DMS53 (cell line): ENCODE data around the gene OTOS.

Experiments
- DNase-seq: peaks from one replicate; lab custom pipeline; 2025; lab: John Stamatoyannopoulos, UW

Gene OTOS

GRCh38 chr2:240167588-240167880 lies 27.1 kb upstream of the OTOS start:
- no peak for DNase-seq

GRCh38 chr2:240166761-240167587 lies 26.5 kb upstream of the OTOS start:
- DNase-seq: no peak

GRCh38 chr2:240166191-240166590 lies 25.7 kb upstream of the OTOS start:
- DNase-seq: no peak

- DNase-seq: no peak
Observed at GRCh38 chr2:240165661-240166060, 25.2 kb upstream of the OTOS start.

GRCh38 chr2:240165034-240165433 lies 24.6 kb upstream of the OTOS start:
- no peak for DNase-seq

- DNase-seq: no peak
Observed at GRCh38 chr2:240164586-240164985, 24.1 kb upstream of the OTOS start.

GRCh38 chr2:240163844-240164574 lies 23.6 kb upstream of the OTOS start:
- no peak for DNase-seq

- no peak for DNase-seq
Observed at GRCh38 chr2:240162939-240163714, 22.7 kb upstream of the OTOS start.

- DNase-seq: no peak
Observed at GRCh38 chr2:240162531-240162930, 22.1 kb upstream of the OTOS start.

- DNase-seq: no peak
Observed at GRCh38 chr2:240162032-240162431, 21.6 kb upstream of the OTOS start.

- DNase-seq: no peak
Observed at GRCh38 chr2:240161087-240161750, 20.8 kb upstream of the OTOS start.

GRCh38 chr2:240160291-240161086 lies 20.0 kb upstream of the OTOS start:
- no peak for DNase-seq

- no peak for DNase-seq
Observed at GRCh38 chr2:240159251-240159839, 18.9 kb upstream of the OTOS start.

- DNase-seq: no peak
Observed at GRCh38 chr2:240157147-240157470, 16.7 kb upstream of the OTOS start.

- no peak for DNase-seq
Observed at GRCh38 chr2:240156435-240157146, 16.1 kb upstream of the OTOS start.

GRCh38 chr2:240155745-240156390 lies 15.4 kb upstream of the OTOS start:
- DNase-seq: no peak

GRCh38 chr2:240155048-240155744 lies 14.7 kb upstream of the OTOS start:
- no peak for DNase-seq

- DNase-seq: no peak
Observed at GRCh38 chr2:240154606-240155005, 14.1 kb upstream of the OTOS start.

GRCh38 chr2:240153418-240153817 lies 13.0 kb upstream of the OTOS start:
- no peak for DNase-seq
